Activated naive CD8-positive, alpha-beta T cell treated with anti-CD3 and anti-CD28 coated beads, Interleukin-2, amount 50 U/mL, for 24 hours (primary cell): ENCODE results near the gene ESRRG.
"Not testable (repeated sequence)": the region's sequence is repeated elsewhere in the genome, so short reads cannot be mapped to it uniquely, and the experiment has no call there.

ENCODE experiments used
- ATAC-seq: fragments of 150-1000 bp; cut with Tn5 transposase; one replicate; pipeline ENCODE4 v1.10.0; 2021
- DNase-seq: peaks from one replicate; pipeline ENCODE4 v3.0.0; 2021
- H3K27ac Mint-ChIP-seq: one replicate; pipeline ENCODE4 v1.8.0; 2021; ENCODE audit warnings: mild to moderate bottlenecking, mixed read lengths
- H3K27me3 Mint-ChIP-seq: one replicate; pipeline ENCODE4 v1.8.0; 2021; ENCODE audit warnings: mixed read lengths
- H3K36me3 Mint-ChIP-seq: one replicate; pipeline ENCODE4 v1.8.0; 2021; ENCODE audit warnings: low read depth, mixed read lengths
- H3K4me1 Mint-ChIP-seq: one replicate; pipeline ENCODE4 v1.8.0; 2021; ENCODE audit warnings: mixed read lengths
- H3K4me3 Mint-ChIP-seq: one replicate; pipeline ENCODE4 v1.8.0; 2021; ENCODE audit warnings: mild to moderate bottlenecking, moderate library complexity, mixed read lengths
- H3K9me3 Mint-ChIP-seq: one replicate; pipeline ENCODE4 v1.8.0; 2021; ENCODE audit warnings: mixed read lengths

Gene ESRRG

GRCh38 chr1:216542263-216542662, 181.0 kb downstream of the ESRRG start:
- no peaks in the 10 kb centered on the region for H3K4me1 Mint-ChIP-seq
- DNase-seq, result no peak

GRCh38 chr1:216535751-216536150, 187.5 kb downstream of the ESRRG start:
- H3K4me3 Mint-ChIP-seq, result no peak overlapping the region
- H3K9me3 Mint-ChIP-seq, result peaks cover 4% of the 10 kb centered on the region
- H3K27me3 Mint-ChIP-seq, result no peaks in the 10 kb centered on the region

More at GRCh38 chr1:216542263-216542662, 181.0 kb downstream of the ESRRG start:
- Mint-ChIP-seq H3K9me3 (no peaks in the 10 kb centered on the region), H3K36me3 (no peaks in the 10 kb centered on the region), H3K27ac (no peak overlapping the region), H3K4me3 (no peak overlapping the region), H3K27me3 (no peaks in the 10 kb centered on the region)
- no peak for ATAC-seq

GRCh38 chr1:216535059-216535458, 188.2 kb downstream of the ESRRG start:
- no peak for DNase-seq
- H3K9me3 Mint-ChIP-seq, result peaks cover 4% of the 10 kb centered on the region
- ATAC-seq, result no peak
- H3K4me3 Mint-ChIP-seq, result no peak overlapping the region
- H3K27me3 Mint-ChIP-seq, result no peaks in the 10 kb centered on the region
- H3K36me3 Mint-ChIP-seq, result no peaks in the 10 kb centered on the region
- no peak overlapping the region for H3K27ac Mint-ChIP-seq
- no peaks in the 10 kb centered on the region for H3K4me1 Mint-ChIP-seq

More at GRCh38 chr1:216535751-216536150, 187.5 kb downstream of the ESRRG start:
- Mint-ChIP-seq H3K4me1 (no peaks in the 10 kb centered on the region), H3K27ac (no peak overlapping the region), H3K36me3 (no peaks in the 10 kb centered on the region)
- ATAC-seq (no peak), DNase-seq (no peak)

DNA sequence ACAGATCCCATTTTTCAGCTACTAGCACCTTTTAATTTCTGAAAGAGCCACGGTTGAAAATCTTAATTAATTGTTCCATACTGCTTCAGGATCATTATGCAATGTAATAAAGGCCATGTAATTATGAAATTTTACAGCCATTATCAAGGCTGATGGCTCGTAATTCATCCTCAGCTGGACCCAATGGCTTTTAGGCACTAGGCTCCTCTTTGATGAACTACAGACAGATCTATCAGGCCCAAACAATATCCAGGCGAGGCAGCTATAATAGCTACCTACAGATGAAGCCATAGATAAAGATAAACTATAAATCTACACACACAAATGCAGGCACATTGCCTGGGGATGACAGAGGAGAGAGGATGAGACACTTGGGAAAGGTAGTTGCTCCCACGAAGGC, 189.5 kb downstream of the ESRRG start:
- no peak for DNase-seq
- Mint-ChIP-seq H3K27ac (no peak overlapping the region), H3K4me1 (no peaks in the 10 kb centered on the region), H3K4me3 (no peak overlapping the region), H3K36me3 (no peaks in the 10 kb centered on the region), H3K27me3 (no peaks in the 10 kb centered on the region), H3K9me3 (peaks cover 4% of the 10 kb centered on the region)
- no peak for ATAC-seq

DNA sequence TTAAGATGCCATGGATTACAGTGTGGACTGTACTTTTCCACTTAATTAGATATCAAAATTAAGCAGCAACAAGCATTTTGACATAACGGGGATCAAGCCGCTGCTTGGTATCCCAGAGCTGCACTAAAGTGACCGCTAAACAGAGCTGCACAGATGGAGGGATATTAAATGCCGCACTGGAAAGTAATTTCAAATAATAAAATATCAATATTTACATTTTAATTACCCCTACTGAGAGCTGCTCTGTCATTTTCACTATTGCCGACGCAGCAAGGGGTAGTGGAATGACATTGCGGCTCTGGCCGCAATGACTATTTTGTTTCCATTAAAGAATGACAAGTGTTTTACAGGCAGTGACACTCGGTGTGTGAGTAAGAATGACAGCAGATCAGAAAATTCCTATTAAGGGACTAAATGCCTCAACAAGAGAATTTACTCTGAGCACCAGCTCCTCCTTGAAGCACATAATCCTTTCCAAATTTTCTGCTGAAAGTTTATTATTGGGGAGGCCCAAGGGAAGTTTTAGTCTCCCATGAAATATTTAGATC, 190.9 kb downstream of the ESRRG start:
- H3K9me3 Mint-ChIP-seq, result peaks cover 8% of the 10 kb centered on the region
- ATAC-seq, result no peak
- DNase-seq, result no peak
- no peak overlapping the region for H3K27ac Mint-ChIP-seq
- no peaks in the 10 kb centered on the region for H3K36me3 Mint-ChIP-seq
- no peaks in the 10 kb centered on the region for H3K4me1 Mint-ChIP-seq
- no peaks in the 10 kb centered on the region for H3K27me3 Mint-ChIP-seq
- H3K4me3 Mint-ChIP-seq, result no peak overlapping the region

- no peak for ATAC-seq
- Mint-ChIP-seq H3K36me3 (no peaks in the 10 kb centered on the region), H3K4me1 (no peaks in the 10 kb centered on the region), H3K9me3 (peaks cover 9% of the 10 kb centered on the region), H3K4me3 (peak overlapping the region; percentile 9), H3K27me3 (no peaks in the 10 kb centered on the region), H3K27ac (no peak overlapping the region)
- DNase-seq, result no peak
These were observed 191.7 kb downstream of the ESRRG start for GRCh38 chr1:216531263-216532239.

GRCh38 chr1:216529851-216530250, 193.4 kb downstream of the ESRRG start:
- not testable (repeated sequence) for H3K9me3 Mint-ChIP-seq, H3K4me3 Mint-ChIP-seq, H3K4me1 Mint-ChIP-seq, H3K27me3 Mint-ChIP-seq, DNase-seq, H3K27ac Mint-ChIP-seq, H3K36me3 Mint-ChIP-seq, ATAC-seq

DNA sequence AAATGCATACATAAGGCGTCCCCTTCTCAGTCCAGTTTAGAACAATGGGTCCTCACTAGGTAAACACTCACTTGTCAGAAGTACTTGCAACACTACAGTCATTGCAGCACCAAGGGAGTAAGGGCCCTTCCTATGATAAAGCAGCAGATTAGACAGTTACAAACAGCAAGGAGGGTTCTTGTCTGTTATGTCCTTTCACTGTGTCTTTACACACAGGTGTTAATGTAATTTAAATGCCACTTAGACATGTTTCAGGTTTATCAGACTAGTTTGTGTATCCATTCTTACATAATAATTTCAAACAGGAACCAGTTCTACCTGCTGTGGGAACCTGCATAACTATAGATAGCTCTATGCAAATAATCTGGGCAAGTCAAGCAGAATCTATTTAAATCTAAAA, 194.4 kb downstream of the ESRRG start:
- H3K27ac Mint-ChIP-seq, result no peak overlapping the region
- no peaks in the 10 kb centered on the region for H3K4me1 Mint-ChIP-seq
- no peaks in the 10 kb centered on the region for H3K36me3 Mint-ChIP-seq
- H3K4me3 Mint-ChIP-seq, result no peak overlapping the region
- DNase-seq, result no peak
- no peak for ATAC-seq
- H3K27me3 Mint-ChIP-seq, result no peaks in the 10 kb centered on the region
- H3K9me3 Mint-ChIP-seq, result peaks cover 6% of the 10 kb centered on the region

GRCh38 chr1:216523449-216524190, 199.6 kb downstream of the ESRRG start:
- peaks cover 6% of the 10 kb centered on the region for H3K9me3 Mint-ChIP-seq
- H3K4me3 Mint-ChIP-seq, result no peak overlapping the region

GRCh38 chr1:216523043-216523442, 200.2 kb downstream of the ESRRG start:
- no peak overlapping the region for H3K27ac Mint-ChIP-seq
- ATAC-seq, result no peak
- H3K4me1 Mint-ChIP-seq, result no peaks in the 10 kb centered on the region
- no peak overlapping the region for H3K4me3 Mint-ChIP-seq
- no peaks in the 10 kb centered on the region for H3K36me3 Mint-ChIP-seq
- H3K9me3 Mint-ChIP-seq, result peaks cover 9% of the 10 kb centered on the region
- H3K27me3 Mint-ChIP-seq, result no peaks in the 10 kb centered on the region
- DNase-seq, result no peak

More at GRCh38 chr1:216523449-216524190, 199.6 kb downstream of the ESRRG start:
- Mint-ChIP-seq H3K4me1 (no peaks in the 10 kb centered on the region), H3K27ac (no peak overlapping the region), H3K36me3 (no peaks in the 10 kb centered on the region), H3K27me3 (no peaks in the 10 kb centered on the region)
- DNase-seq (no peak), ATAC-seq (no peak)

DNA sequence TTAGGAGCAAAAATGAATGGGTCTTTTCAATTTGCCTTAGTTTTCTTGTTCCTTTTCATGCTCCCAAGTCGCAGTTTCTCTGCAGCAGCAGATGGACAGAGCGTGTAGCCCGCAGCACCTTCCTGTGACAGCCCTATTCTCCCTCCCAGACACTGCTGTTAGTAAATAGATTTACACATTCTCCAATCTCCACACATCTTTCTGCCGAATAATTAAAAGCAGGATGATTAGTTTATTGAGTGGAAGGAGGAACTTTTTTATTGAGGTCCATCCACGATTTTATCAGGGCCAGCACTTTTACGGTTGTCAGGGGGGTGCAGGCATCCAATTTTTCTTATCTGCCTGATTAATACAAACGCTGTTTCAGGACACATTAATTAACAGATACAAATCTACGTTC, 201.8 kb downstream of the ESRRG start:
- DNase-seq, result no peak
- Mint-ChIP-seq H3K36me3 (no peaks in the 10 kb centered on the region), H3K27ac (no peak overlapping the region), H3K4me3 (no peak overlapping the region), H3K4me1 (no peaks in the 10 kb centered on the region), H3K9me3 (peaks cover 3% of the 10 kb centered on the region), H3K27me3 (no peaks in the 10 kb centered on the region)
- no peak for ATAC-seq

- H3K36me3 Mint-ChIP-seq, result no peaks in the 10 kb centered on the region
- H3K27me3 Mint-ChIP-seq, result no peaks in the 10 kb centered on the region
- no peak overlapping the region for H3K4me3 Mint-ChIP-seq
- no peak overlapping the region for H3K27ac Mint-ChIP-seq
- ATAC-seq (no peak), DNase-seq (no peak)
- H3K9me3 Mint-ChIP-seq, result peaks cover 3% of the 10 kb centered on the region
- no peaks in the 10 kb centered on the region for H3K4me1 Mint-ChIP-seq
These were observed 204.2 kb downstream of the ESRRG start for GRCh38 chr1:216518844-216519627.

DNA sequence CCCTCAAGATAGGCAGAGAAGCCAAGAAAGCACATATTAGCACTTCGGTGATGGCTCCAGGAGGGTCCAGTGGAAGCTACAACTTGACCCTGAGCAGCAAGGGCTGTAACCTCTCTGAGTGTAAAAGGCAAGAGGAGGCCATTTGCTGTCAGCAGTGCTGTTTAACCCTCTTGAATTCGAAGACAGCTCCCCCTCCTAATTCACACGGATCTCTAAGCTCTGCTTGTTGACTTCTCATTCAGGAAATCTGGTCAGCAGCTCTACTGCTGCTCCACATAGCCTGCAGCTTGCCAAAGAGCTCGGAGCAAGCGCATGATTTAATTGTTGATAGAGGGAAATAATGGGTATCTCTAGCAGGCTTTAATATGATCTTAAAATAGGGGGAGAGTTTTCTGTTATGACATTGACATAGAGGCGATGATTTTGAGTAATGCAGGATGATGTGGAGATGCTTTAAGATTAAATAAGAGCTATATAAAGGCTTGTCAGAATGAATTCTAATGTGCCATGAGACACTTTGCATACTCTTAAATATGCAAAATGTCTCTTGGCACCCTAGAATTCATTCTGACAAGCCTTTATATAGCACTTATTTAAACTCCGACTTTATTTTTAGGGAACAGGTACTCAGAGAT, 220.6 kb downstream of the ESRRG start:
- Mint-ChIP-seq H3K36me3 (no peaks in the 10 kb centered on the region), H3K9me3 (peaks cover 8% of the 10 kb centered on the region), H3K27me3 (no peaks in the 10 kb centered on the region), H3K4me1 (no peaks in the 10 kb centered on the region), H3K4me3 (no peak overlapping the region), H3K27ac (no peak overlapping the region)
- ATAC-seq (no peak), DNase-seq (no peak)
